Posterior vena cava (tissue), 2 donors: Measurements from ENCODE around the gene PI4KA. TPM values are rescaled to one million over a fixed set of nuclear protein-coding genes. Genes with fewer than 3 reads are reported as not detected.
"Not testable (repeated sequence)": the region's sequence is repeated elsewhere in the genome, so short reads cannot be mapped to it uniquely, and the experiment has no call there.

ENCODE experiments used
- DNase-seq: peaks from one replicate; pipeline ENCODE4 v3.0.0-alpha.2; 2020; ENCODE audit warnings: low spot score
- intact Hi-C, 2 donors: fragments of 100-400 bp; cut with DNase I; formaldehyde crosslinking; loops; one replicate each; pipeline versions ENCODE4 v1.14.1 to v1.14.2; 2022 to 2023
- total RNA-seq, 2 donors: library from RNA; stranded (reverse); fragmentation: NEBNext Ultra II Directional; extraction: Animal tissue kit (Norgen Biotek cat#: 25700); gene quantifications; one replicate each; pipeline ENCODE4 v1.2.1, GENCODE V29; 2021
- donor health status: DM: yes; HTN: yes; CAD: no.
- donor health status: DM: yes; HTN: yes; CAD: no.

Gene PI4KA
- total RNA-seq, 2 donors from 2014 or later = 83.9 to 97.9 TPM

GRCh38 chr22:20720692-20721408 lies 137.8 kb downstream of the PI4KA start:
- intact Hi-C loops = no loop called here
- DNase-seq = peak; percentile 62

GRCh38 chr22:20718727-20719126 lies 139.9 kb downstream of the PI4KA start:
- intact Hi-C loops = not testable (repeated sequence)
- peak; percentile 26 for DNase-seq

GRCh38 chr22:20717981-20718380 lies 140.6 kb downstream of the PI4KA start:
- DNase-seq = peak; percentile 26
- intact Hi-C loops = not testable (repeated sequence)

- intact Hi-C loops = not testable (repeated sequence)
These were observed 141.3 kb downstream of the PI4KA start for GRCh38 chr22:20717213-20717866.

GRCh38 chr22:20713116-20713515 lies 145.5 kb downstream of the PI4KA start:
- intact Hi-C loops, DNase-seq: not testable (repeated sequence)

More at GRCh38 chr22:20717213-20717866, 141.3 kb downstream of the PI4KA start:
- DNase-seq = peak; percentile 42

GRCh38 chr22:20709966-20710365 lies 148.6 kb downstream of the PI4KA start:
- intact Hi-C loops, DNase-seq: not testable (repeated sequence)

- intact Hi-C loops, DNase-seq: not testable (repeated sequence)
These were observed 151.0 kb downstream of the PI4KA start for GRCh38 chr22:20707549-20708118.

- DNase-seq = peak; percentile 62
- intact Hi-C loops = not testable (repeated sequence)
These were observed 154.6 kb downstream of the PI4KA start for GRCh38 chr22:20703816-20704609.

GRCh38 chr22:20703414-20703806 lies 155.2 kb downstream of the PI4KA start:
- intact Hi-C loops, DNase-seq: not testable (repeated sequence)

- intact Hi-C loops = not testable (repeated sequence)
These were observed 155.8 kb downstream of the PI4KA start for GRCh38 chr22:20702546-20703413.

GRCh38 chr22:20702175-20702545 lies 156.5 kb downstream of the PI4KA start:
- intact Hi-C loops = not testable (repeated sequence)
- DNase-seq = peak; percentile 36

More at GRCh38 chr22:20702546-20703413, 155.8 kb downstream of the PI4KA start:
- DNase-seq = peak; percentile 99

- intact Hi-C loops = not testable (repeated sequence)
- peak; percentile 38 for DNase-seq
These were observed 156.9 kb downstream of the PI4KA start for GRCh38 chr22:20701680-20702136.

- intact Hi-C loops = not testable (repeated sequence)
- DNase-seq = peak; percentile 64
These were observed 158.3 kb downstream of the PI4KA start for GRCh38 chr22:20700347-20700746.

- intact Hi-C loops = not testable (repeated sequence)
- peak; percentile 63 for DNase-seq
These were observed 158.8 kb downstream of the PI4KA start for GRCh38 chr22:20699856-20700255.

- intact Hi-C loops = not testable (repeated sequence)
- peak; percentile 90 for DNase-seq
These were observed 161.0 kb downstream of the PI4KA start for GRCh38 chr22:20697481-20698113.

GRCh38 chr22:20696056-20696455 lies 162.6 kb downstream of the PI4KA start:
- peak; percentile 23 for DNase-seq
- intact Hi-C loops = not testable (repeated sequence)

GRCh38 chr22:20695205-20695604 lies 163.4 kb downstream of the PI4KA start:
- intact Hi-C loops = not testable (repeated sequence)
- DNase-seq = peak; percentile 36

GRCh38 chr22:20694256-20694655 lies 164.4 kb downstream of the PI4KA start:
- intact Hi-C loops, DNase-seq: not testable (repeated sequence)
